ENCODE results near the gene NDUFS3.

Gene NDUFS3

DNA sequence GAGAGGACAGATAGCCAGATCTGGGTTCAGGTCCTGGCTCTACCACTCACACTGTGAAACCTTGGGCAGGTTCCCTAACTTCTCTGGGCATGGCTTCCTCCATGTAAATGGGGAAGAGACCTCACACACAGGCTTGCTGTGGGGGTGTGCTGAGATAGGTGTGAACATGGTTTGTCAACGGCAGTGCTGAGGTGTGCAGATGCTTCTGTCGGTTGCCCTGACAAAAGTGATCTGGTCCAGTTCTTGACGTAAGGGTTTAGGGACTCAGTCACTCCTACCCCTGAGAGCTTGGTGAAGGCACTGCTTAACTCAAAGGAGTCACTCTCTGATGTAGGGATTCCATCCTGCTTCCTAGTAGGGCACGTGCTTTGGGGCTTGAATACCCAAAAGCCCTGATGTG is 13.4 kb downstream of the NDUFS3 start:
- DNase-seq: no peak

DNA sequence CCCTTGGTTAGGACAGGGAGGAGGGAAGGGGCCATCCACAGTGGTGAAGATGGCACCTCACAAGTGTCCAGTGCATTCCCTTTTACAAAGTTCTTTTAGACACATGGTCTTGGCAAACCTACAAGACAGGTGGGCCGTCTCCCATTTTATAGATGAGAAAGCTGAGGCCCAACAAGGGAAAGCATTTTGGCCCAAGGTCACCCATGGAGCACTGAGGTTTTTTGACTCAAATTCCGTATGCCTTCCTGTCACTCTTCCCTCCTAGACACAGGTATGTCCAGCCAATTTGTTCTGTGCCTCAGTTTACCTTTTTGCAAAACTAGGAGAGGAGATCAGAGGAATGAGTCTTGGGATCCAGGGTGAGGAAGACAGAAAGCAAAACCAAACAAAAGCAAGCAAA is 14.1 kb downstream of the NDUFS3 start:
- DNase-seq: no peak

DNA sequence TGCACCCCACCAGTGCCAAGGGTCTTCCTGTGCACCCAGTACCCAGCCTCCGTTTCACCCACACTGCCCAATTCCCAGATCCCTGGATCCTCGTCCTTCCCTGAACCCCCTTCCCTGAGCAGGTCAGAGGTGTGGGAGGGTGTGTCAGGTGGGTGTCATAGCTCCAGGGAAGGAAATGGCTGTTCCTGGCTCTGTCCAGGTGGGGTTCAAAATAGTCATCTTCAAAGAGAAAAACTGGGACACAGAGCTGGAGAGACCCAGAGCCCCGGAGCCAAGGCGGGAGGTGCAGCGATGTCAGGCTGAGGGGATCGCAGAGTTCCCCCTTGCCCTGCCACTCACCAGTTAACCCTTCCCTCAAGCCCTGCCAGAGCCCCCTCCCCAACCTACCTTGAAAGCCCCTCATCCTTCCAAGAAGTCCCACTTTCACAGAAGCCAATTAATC is 14.6 kb downstream of the NDUFS3 start:
- DNase-seq: no peak

DNA sequence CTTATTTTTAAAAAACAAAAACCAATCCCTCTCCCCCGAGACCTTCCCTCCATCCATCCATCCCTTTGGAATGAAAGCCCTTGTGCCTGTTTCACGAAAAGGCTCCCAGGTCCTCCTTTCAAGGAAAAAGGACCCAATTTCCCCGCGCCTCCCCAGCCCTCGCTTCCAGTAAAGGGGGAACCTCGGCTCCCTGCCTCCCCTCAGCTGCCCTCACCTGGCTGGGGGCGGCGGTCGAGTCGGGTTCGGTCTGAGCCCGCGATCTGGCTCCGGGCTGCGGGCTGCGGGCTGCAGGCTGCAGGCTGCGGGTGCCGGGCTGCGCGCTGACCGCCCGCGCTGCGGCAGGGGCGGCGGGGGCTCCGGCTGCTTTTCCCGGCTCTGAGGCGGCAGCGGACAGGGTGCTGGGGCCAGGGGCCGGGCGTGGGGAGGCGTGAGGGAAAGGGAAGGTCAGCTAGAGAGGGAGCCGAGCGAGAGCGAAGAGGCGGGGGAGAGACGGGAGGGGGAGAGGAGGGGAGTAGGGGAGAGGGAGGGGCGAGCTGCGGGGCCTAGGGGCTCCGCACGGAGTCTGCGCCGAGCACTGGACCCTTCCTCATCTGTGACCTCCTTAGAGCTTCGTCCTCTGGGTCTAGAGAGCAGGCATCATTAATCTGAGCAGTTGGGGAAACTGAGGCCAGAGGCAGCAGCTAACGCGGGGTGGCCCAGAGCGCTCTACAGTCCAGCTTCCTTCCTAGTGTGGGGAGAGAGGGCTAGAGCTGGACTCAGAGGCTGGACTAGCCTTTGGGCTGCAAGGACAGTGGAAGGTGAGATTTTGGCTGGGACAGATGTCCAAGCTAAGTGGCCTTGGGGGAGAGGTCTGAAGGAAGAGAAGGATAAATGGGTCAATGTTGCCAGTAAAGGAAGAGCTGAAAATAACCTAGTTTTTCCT is 15.3 kb downstream of the NDUFS3 start, which contains the start of gene C1QTNF4:
Gene C1QTNF4 (minus strand): TSS at position 478 of the 922 bp plus-strand sequence. CDS start 3,601 bp downstream, outside the sequence.
- no peak for DNase-seq

DNA sequence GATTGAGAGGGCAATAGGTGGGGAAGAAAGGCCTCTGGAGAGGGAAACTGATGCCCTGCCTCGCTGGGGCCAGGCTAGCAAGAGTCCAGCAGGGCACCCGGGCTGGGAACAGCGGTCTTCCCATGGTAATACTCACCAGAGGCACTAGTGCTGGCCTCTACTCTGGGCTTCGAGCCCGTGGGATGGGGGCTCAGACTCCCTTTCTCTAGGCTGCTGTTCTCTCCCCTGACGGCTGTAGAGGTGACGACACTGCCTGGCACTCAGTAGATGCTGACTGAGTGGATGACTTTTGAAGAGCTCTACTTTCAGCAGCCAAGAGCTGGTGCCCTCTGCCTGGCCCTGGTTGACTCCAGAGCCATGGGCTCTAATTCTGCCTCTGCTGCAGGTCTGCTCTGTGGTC is 16.2 kb downstream of the NDUFS3 start:
- DNase-seq: no peak

DNA sequence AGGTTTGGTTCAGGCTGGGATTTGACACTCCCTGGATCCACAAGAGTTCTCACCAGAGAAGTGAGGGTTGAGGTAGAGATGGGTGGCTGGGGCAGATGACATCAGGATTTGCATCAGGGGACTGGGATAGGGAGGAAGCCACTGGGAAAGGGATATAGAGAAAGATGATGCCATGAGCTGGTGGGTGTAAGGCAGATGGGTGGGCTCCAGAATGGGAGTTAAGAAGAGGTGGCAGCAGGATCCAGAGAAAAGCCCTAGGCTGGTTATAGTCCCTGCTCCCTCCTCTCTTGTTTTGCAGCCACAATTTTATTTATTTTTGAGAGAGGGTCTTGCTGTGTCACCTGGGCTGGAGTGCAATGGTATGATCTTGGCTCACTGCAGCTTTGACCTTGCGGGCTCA is 17.1 kb downstream of the NDUFS3 start:
- no peak for DNase-seq

DNA sequence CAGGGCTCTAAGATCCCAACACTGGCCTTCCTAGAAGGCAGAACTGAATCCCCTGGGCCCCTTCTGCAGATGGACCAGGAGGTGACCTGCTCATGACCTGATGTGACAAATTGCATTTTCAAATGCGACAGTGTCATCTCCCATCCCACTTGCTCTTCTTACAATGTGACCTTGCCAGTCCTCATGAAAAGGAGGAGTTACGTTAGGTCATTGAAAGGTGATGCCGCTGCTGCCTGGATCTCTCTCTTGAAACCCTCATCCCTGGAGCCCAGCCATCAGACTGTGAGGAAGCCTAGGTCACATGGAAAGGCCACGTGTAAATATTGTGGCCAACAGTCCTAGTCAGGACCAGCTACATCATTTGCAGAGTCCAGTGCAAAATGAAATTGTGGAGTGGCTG is 21.0 kb downstream of the NDUFS3 start:
- DNase-seq: no peak

DNA sequence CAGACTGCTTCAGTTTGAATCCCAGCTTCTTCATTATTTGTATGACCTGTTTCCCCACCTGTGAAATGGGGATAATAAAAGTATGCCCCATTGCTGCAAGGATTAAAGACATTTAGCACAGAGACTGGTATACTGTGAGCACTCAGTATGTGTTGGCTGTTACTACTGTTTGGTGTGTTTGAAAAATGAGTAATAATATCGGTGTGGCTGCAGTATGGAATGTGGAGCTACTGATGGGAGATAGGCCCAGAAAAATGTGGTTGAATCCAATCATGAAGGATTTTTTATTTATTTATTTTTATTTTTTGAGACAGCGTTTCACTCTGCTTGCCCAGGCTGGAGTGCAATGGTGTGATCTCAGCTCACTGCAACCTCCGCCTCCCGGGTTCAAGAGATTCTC is 24.4 kb downstream of the NDUFS3 start:
- DNase-seq: no peak

DNA sequence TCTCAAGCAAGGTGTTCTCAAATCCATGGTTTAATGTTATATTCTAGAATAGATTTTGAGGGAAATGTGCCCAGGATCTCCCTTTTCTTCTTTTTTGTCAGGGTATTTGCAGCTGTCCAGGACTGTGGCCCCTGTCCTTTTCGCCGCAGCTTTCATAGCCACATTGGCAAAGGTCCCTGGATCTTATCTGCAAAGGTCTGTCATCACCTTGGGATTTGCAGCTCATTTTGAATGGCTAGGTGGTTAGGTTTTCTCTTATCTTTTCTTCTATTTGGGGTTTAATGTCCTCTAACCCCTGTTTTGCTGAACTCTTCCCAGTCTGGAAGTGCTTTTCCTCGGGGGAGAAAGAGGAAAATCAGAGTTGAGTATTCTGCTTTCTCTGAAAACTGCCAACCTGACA is 27.0 kb downstream of the NDUFS3 start:
- DNase-seq: no peak

DNA sequence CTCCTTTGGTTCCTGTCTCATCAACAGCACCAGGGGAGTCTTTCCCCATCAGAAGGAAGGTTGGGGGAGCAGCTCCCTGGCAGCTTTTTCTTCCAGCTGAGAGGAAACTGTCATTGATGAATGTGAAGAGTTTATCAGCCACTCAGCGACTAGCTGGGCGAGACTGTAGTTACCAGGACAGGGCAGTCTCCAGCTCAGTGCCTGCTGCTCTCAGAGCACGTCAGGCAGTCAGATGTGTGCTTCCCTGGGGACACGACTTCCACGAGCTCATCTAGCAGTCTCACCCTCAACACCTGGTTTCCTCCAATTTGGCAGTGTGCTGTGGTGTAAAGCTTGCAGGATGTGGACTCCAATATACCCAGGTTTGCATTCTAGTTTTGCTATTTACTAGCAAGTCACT is 27.9 kb downstream of the NDUFS3 start:
- no peak for DNase-seq

DNA sequence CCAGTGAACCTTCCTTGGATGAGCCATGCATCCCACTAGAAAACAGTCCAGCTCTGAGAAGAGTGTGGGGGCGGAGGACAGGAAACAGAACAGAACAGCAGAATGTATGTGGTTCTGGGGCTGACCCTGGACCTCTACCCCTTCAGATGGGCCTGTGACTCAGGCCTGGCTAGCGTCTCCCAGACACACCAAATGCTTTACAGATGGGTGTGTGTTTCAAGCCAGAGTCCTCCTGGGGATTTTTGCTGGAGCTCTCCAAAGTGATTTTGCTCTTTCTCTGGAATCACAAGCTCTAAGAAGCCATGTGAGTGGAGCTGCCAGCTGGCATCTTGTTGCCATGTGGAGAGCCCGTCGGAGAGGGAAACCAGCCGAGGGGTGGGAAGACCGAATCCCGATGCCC is 28.5 kb downstream of the NDUFS3 start:
- no peak for DNase-seq

DNA sequence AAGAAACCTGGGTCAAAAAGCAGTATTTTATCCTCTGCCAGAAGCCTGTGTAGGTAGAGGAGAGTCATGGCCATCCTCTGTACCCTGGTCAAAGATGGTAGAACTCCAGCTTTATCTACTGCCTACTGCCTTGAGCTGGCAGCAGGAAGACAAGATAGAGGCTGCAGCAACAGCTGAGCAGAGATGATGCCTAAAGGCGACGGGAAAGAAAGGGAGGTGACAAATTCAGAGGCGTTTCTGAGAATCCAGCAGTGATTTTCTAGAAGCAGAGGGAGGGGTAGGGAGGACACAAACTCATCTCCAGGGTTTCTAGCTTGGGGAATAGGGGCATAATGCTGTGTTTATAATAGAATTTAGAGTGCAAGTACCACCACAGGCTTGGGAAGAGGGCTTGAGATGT is 30.8 kb downstream of the NDUFS3 start:
- DNase-seq: no peak

DNA sequence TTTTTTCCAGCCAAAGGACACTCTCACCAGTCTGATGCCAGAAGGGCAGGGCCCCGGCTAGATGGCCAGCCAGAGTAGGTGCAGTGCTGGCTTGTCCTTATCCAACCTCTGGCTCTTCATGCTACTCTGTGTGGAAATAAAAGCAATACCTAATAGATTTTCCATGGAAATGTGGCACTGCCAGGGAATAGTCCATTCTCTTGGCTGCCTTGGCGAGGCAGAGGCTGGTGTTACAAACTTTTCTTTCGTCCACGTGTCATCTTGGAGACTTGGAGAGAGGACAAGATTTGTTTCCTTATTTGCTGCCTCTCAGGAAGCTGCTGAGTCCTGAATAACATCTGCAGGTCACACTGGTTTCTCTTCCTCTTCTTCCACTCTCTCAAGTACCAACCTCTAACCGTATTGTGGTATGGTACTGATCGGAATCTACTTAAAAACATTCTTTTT is 32.5 kb downstream of the NDUFS3 start:
- no peak for DNase-seq

DNA sequence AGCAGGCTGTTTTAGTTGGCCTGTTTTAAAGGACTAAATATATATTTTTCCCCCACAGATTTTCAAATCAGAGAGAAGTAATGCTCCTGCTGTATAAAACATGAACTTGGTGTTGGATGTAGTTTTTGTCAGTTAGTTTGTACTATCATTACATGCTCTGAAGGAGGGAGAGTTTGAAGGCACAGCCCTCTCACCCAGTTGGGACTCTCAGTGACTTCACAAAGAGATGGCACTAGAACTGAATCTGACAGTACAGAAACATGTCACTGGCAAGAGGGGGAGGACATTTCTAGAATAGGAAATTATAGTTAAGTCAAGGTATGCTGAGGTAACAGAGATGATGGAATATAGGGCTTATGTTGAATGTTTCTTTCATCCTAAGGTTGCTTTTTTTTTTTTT is 36.4 kb downstream of the NDUFS3 start:
- no peak for DNase-seq

DNA sequence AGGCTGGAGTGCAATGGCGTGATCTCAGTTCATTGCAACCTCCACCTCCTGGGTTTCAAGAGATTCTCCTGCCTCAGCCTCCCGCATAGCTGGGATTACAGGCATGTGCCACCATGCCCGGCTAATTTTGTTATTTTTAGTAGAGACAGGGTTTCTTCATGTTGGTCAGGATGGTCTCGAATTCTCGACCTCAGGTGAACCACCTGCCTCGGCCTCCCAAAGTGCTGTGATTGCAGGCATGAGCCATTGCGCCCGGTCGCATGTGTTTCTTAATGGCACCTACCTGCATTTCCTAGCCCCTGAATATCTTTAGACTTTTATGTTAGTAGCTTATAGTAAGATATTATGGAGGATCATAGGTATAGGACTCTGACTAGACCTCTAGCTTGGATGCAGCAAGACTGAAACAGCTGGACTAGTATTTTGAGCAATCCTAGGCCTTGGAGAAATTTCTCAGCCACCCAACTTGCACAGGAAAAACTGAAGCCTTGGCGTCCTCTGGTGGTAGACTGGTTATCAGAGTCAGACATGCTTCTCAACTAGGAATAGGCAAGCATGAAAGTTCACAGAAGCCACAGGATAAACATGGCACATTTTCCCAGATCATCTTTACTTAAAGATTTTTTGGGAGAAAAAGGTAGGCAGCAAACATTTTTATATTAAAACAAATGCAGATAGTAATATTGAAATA is 38.0 kb downstream of the NDUFS3 start:
- DNase-seq: peak; percentile 13

DNA sequence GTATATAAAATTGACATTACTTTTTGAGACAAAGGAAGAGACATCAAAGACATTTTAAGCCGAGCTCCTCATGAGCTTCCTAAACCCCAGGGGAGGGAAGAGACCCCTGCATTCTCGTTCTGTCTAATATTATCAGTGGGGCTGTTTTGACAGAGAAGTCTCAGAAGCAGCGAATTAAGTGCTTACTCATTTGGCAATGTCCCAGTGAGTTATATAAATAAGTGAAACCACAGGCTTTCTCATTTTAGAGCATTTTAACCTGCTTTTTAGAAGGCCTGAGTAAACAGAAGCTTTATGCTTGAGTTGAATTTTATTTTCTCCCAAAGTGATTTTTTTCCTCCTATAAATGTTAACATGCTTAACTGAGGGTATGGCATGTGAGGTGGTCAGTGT is 38.5 kb downstream of the NDUFS3 start:
- DNase-seq: no peak

DNA sequence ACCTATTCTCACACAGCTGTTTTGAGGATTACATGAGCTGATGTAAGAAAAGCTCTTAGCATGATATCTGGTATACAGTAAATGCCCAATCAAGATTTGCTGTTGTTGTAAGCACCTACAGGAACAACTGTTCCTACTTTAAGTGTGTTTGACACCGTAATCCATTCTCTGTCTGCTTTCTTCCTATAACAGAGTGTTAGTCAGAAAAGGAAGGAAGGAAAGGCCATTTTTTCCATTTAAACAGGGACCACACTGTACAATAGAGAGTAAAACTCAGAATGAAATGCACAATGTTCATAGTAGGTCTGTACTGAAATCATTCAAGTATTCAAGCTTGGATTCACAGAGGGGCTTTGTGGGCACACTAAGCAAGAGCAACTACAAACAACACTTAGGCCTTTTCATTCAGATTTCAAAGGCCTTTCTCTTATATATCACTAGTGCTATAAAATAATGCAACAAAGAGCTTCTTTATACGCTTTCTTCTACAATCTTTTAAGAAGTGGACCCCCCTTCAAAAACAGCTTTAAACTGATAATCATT is 42.0 kb downstream of the NDUFS3 start:
- no peak for DNase-seq

DNA sequence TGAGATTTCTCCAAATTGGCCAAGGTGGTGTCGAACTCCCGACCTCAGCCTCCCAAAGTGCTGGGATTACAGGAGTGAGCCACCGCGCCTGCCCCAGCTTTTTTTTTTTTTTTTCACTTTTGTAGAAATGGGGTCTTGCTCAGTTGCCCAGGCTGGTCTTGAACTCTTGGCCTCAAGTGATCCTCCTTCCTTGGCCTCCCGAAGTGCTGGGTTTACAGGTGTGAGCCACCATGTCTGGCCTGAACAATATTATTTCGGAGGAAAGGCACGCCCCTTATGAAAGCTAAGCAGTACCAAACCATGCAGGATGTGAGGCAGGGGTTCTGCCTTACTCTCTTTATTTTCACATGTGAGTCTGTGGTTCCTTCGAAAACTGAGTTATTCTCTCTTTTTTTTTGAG is 47.4 kb downstream of the NDUFS3 start:
- no peak for DNase-seq

DNA sequence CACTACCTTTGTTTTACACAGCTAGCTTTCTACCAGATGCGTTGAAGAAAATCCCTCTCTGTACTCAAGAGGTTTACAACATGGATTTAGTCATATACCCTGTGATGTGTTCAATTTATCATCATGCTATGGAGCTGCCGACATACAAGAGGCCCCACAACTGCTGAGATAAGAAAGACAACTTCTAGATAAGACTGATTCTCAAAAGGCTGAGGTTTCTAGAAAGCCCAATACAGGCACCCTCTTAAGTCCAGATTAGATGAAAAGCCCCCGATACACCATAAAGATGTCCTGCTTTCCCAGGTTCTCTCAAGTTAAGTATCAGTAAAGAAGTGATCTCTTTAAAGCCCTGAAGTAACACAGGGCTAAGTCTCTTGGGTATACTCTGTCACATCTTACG is 49.2 kb downstream of the NDUFS3 start:
- DNase-seq: no peak

DNA sequence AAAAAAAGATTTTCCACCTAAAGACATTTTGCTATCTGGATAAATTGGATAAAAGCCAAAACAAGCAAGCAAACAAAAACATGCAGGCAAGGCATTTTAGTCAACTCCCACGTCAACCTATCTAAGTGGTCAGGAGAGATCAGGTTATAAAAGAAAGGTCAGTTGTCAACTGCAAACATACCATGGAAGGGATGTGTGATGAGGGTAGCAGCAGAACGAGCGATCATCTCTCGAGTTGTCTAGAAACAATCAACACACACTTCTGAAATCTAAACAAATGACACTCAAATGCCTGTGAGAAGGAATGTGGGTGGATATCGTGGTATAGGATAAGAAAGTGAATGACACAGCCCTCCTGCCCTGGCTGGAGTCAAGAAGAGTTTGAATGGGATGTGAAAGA is 52.6 kb downstream of the NDUFS3 start:
- DNase-seq: no peak

Data from CD4-positive, alpha-beta T cell treated with Interleukin-6 for 4 hours (primary cell).